ENCODE data around the gene OLA1.

Gene OLA1

DNA sequence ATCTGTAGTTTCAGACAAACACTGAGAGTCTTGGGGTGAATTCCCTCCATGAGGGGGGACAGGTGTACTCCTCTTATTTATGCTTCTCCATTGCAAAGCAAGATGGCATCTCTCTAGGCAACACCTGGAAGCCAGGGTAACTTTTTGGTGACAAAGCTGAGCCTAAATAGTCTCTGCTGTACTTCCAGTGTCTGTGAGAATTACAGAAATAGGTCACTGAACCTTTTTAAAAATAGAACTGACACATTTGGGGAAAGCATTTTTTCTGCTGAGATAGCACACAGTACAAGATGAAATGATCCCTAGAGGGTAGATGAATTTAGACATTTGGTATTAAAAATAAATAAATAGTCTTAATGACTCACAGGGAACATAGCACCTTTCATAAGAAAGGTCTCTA is 211.5 kb downstream of the OLA1 start:
- Histone ChIP-seq H3K79me2 (ENCODE audit: control insufficient read depth, low read length) (no peaks in the 10 kb centered on the region), H3K4me1 (ENCODE audit: control insufficient read depth, low read length) (peaks cover 8% of the 10 kb centered on the region), H3K9me2 (replicated peaks; ENCODE audit: control insufficient read depth, low read length) (no peaks in the 10 kb centered on the region), H3K4me2 (ENCODE audit: low read length) (no peak overlapping the region), H3K27ac (ENCODE audit: low read depth, low read length) (no peak overlapping the region), H3K36me3 (ENCODE audit: control insufficient read depth, low read length) (no peaks in the 10 kb centered on the region), H3K27me3 (ENCODE audit: control insufficient read depth, low read length) (no peaks in the 10 kb centered on the region), H3K9me3 (ENCODE audit: control insufficient read depth, insufficient read depth, low read length) (no peaks in the 10 kb centered on the region), H3K4me3 (ENCODE audit: low read length) (no peak overlapping the region), H3F3A (ENCODE audit: control insufficient read depth, insufficient read depth) (no peaks in the 10 kb centered on the region), H4K20me1 (ENCODE audit: control insufficient read depth, insufficient read depth, low read depth, low read length) (no peaks in the 10 kb centered on the region)
- no peak for TF ChIP-seq EZH2phosphoT487 (IDR thresholded peaks at IDR 0.05; ENCODE audit: borderline replicate concordance, low read length)
- TF ChIP-seq, protein P1, sequence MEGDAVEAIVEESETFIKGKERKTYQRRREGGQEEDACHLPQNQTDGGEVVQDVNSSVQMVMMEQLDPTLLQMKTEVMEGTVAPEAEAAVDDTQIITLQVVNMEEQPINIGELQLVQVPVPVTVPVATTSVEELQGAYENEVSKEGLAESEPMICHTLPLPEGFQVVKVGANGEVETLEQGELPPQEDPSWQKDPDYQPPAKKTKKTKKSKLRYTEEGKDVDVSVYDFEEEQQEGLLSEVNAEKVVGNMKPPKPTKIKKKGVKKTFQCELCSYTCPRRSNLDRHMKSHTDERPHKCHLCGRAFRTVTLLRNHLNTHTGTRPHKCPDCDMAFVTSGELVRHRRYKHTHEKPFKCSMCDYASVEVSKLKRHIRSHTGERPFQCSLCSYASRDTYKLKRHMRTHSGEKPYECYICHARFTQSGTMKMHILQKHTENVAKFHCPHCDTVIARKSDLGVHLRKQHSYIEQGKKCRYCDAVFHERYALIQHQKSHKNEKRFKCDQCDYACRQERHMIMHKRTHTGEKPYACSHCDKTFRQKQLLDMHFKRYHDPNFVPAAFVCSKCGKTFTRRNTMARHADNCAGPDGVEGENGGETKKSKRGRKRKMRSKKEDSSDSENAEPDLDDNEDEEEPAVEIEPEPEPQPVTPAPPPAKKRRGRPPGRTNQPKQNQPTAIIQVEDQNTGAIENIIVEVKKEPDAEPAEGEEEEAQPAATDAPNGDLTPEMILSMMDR (IDR thresholded peaks at IDR 0.05; ENCODE audit: low read depth, low read length, poor library complexity, severe bottlenecking): no peak

GRCh38 chr2:174035981-174036742 is 212.2 kb downstream of the OLA1 start:
- TF ChIP-seq, protein P1 (IDR thresholded peaks at IDR 0.05; ENCODE audit: low read depth, low read length, poor library complexity, severe bottlenecking): peak; percentile 15
- TF ChIP-seq EZH2phosphoT487 (IDR thresholded peaks at IDR 0.05; ENCODE audit: borderline replicate concordance, low read length): no peak
- Histone ChIP-seq H3K79me2 (ENCODE audit: control insufficient read depth, low read length) (no peaks in the 10 kb centered on the region), H3K36me3 (ENCODE audit: control insufficient read depth, low read length) (no peaks in the 10 kb centered on the region), H4K20me1 (ENCODE audit: control insufficient read depth, insufficient read depth, low read depth, low read length) (no peaks in the 10 kb centered on the region), H3K4me1 (ENCODE audit: control insufficient read depth, low read length) (peaks cover 8% of the 10 kb centered on the region), H3K9me2 (replicated peaks; ENCODE audit: control insufficient read depth, low read length) (no peaks in the 10 kb centered on the region), H3K27ac (ENCODE audit: low read depth, low read length) (no peak overlapping the region), H3F3A (ENCODE audit: control insufficient read depth, insufficient read depth) (no peaks in the 10 kb centered on the region), H3K4me3 (ENCODE audit: low read length) (no peak overlapping the region), H3K9me3 (ENCODE audit: control insufficient read depth, insufficient read depth, low read length) (no peaks in the 10 kb centered on the region), H3K4me2 (ENCODE audit: low read length) (no peak overlapping the region), H3K27me3 (ENCODE audit: control insufficient read depth, low read length) (no peaks in the 10 kb centered on the region)

DNA sequence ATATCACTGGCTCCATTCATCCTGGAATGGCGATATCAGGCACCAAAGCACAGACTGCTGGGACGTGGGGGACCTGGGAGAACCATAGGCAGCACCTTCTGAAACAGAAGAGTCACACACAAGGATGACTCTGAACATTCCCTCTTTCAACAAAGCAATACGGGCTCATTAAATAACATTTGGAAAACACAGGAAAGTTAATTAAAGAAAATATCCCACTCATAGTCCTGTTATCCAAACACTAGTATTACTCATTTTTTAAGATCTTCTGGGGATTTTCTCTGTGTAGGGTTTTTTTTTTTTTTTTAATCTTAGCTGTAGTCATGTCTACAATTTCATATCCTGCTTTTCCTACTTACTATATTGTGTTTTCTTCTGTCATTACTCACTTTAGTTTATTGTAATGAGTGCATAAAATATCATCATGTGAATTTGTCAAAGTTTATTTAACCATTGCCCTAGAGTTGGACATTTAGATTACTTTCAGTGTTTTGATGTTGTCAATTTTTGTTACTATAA is 213.2 kb downstream of the OLA1 start:
- Histone ChIP-seq H3K4me3 (ENCODE audit: low read length) (no peak overlapping the region), H3K9me2 (replicated peaks; ENCODE audit: control insufficient read depth, low read length) (no peaks in the 10 kb centered on the region), H3F3A (ENCODE audit: control insufficient read depth, insufficient read depth) (no peaks in the 10 kb centered on the region), H3K4me2 (ENCODE audit: low read length) (no peak overlapping the region), H3K27ac (ENCODE audit: low read depth, low read length) (no peak overlapping the region), H3K4me1 (ENCODE audit: control insufficient read depth, low read length) (peaks cover 8% of the 10 kb centered on the region), H3K79me2 (ENCODE audit: control insufficient read depth, low read length) (no peaks in the 10 kb centered on the region), H4K20me1 (ENCODE audit: control insufficient read depth, insufficient read depth, low read depth, low read length) (no peaks in the 10 kb centered on the region), H3K9me3 (ENCODE audit: control insufficient read depth, insufficient read depth, low read length) (no peaks in the 10 kb centered on the region), H3K27me3 (ENCODE audit: control insufficient read depth, low read length) (no peaks in the 10 kb centered on the region), H3K36me3 (ENCODE audit: control insufficient read depth, low read length) (no peaks in the 10 kb centered on the region)
- TF ChIP-seq, protein P1 (IDR thresholded peaks at IDR 0.05; ENCODE audit: low read depth, low read length, poor library complexity, severe bottlenecking): no peak
